HepG2 (cell line): ENCODE results near the gene AGAP1. TPM values are rescaled to one million over a fixed set of nuclear protein-coding genes. Genes with fewer than 3 reads are reported as not detected.

Experiments used
- ATAC-seq: fragments of 200-7000 bp; cut with Tn5 transposase; 3 replicates; pipeline ENCODE4 v1.9.1; 2020; ENCODE audit warnings: mild to moderate bottlenecking, moderate library complexity
- BruUV-seq: library from RNA; stranded (reverse); fragments of 400-500 nt; replicated peaks from 2 replicates; lab custom pipeline; 2021; lab: Mats Ljungman, UMichigan
- CTCF ChIA-PET: fragments of 300-600 bp; formaldehyde crosslinking; extraction: SDS; loops from one replicate; lab custom pipeline; 2021; ENCODE audit warnings: low total read pairs, inconsistent platforms, low intra/inter-chr PET ratio; lab: Yijun Ruan, JAX
- POLR2A ChIA-PET: fragments of 350-600 bp; sonication (Branson Sonifier 250); formaldehyde crosslinking; loops from one replicate; lab custom pipeline; 2020; ENCODE audit warnings: antibody characterized with exemption, inconsistent platforms; lab: Yijun Ruan, JAX
- DNase-seq: peaks from one replicate; pipeline ENCODE4 v3.0.0-alpha.2; 2015; ENCODE audit warnings: low spot score
- FAIRE-seq: peaks from 3 replicates; lab custom pipeline; 2011; peaks lifted over from hg19 to GRCh38; lab: Jason Lieb, UNC
- H2AFZ ChIP-seq: one replicate; pipeline ENCODE4 v1.6.1; 2011; ENCODE audit warnings: low read length, inconsistent platforms
- H3K27ac ChIP-seq: fragments of 300-600 bp; 3 replicates; pipeline ENCODE4 v1.8.0; 2011; ENCODE audit warnings: mixed run types, mild to moderate bottlenecking, mixed read lengths, low read length, inconsistent platforms; ENCODE audit not compliant: insufficient read depth; ENCODE audit errors: extremely low read length
- H3K27me3 ChIP-seq, 2 experiments: fragments of 200-600 bp in 1 of 2; 2 replicates in 1 of 2; 3 replicates in 1 of 2; pipeline versions ENCODE4 v1.6.0 to v1.8.0; 2011; ENCODE audit warnings: low read length in 2 of 2, mild to moderate bottlenecking in 2 of 2, moderate library complexity in 2 of 2, inconsistent platforms in 1 of 2; ENCODE audit not compliant: insufficient read depth in 2 of 2, control insufficient read depth in 1 of 2
- H3K36me3 ChIP-seq, 2 experiments: fragments of 200-600 bp in 1 of 2; replicated peaks in 1 of 2; 2 replicates in 1 of 2; 3 replicates in 1 of 2; pipeline versions ENCODE4 v1.5.1 to v1.8.0; 2011; ENCODE audit warnings: low read length in 2 of 2, inconsistent platforms in 1 of 2; ENCODE audit not compliant: insufficient read depth in 2 of 2, control insufficient read depth in 1 of 2
- H3K4me1 ChIP-seq: 2 replicates; pipeline ENCODE4 v1.5.1; 2012; ENCODE audit warnings: low read length, inconsistent platforms; ENCODE audit not compliant: insufficient read depth
- H3K4me2 ChIP-seq: 2 replicates; pipeline ENCODE4 v1.6.0; 2011; ENCODE audit warnings: low read depth, low read length, inconsistent platforms
- H3K4me3 ChIP-seq, 3 experiments: fragments of 200-600 bp in 1 of 3; sonication (generic), shearing (Covaris generic) in 1 of 3; replicated peaks in 1 of 3; 2 replicates each; pipeline ENCODE4 v1.5.1; 2011 to 2016; ENCODE audit warnings: low read length in 3 of 3, inconsistent platforms in 2 of 3, low read depth in 2 of 3, mild to moderate bottlenecking in 2 of 3, control low read depth in 1 of 3, mixed read lengths in 1 of 3; ENCODE audit not compliant: insufficient read depth in 1 of 3
- H3K79me2 ChIP-seq: one replicate; pipeline ENCODE4 v1.6.1; 2011; ENCODE audit warnings: low read length, inconsistent platforms; ENCODE audit not compliant: insufficient read depth
- H3K9ac ChIP-seq: 2 replicates; pipeline ENCODE4 v1.6.0; 2011; ENCODE audit warnings: mild to moderate bottlenecking, low read depth, low read length, inconsistent platforms; ENCODE audit not compliant: insufficient read depth
- H3K9me3 ChIP-seq: 2 replicates; pipeline ENCODE4 v1.5.1; 2012; ENCODE audit warnings: mild to moderate bottlenecking, low read length
- H4K20me1 ChIP-seq: 2 replicates; pipeline ENCODE4 v1.6.0; 2011; ENCODE audit warnings: inconsistent platforms, mild to moderate bottlenecking, low read length, moderate library complexity; ENCODE audit not compliant: insufficient read depth
- CBX5 ChIP-seq: sonication (generic); formaldehyde crosslinking; IDR thresholded peaks from 2 replicates; pipeline ENCODE4 v1.4.0; 2020; ENCODE audit warnings: missing genetic modification reagents, borderline replicate concordance
- CERS6 ChIP-seq: sonication (generic); formaldehyde crosslinking; IDR thresholded peaks from 2 replicates; pipeline ENCODE4 v1.5.0; 2020; ENCODE audit warnings: missing genetic modification reagents
- CTCF ChIP-seq: sonication (generic); formaldehyde crosslinking; IDR thresholded peaks from 2 replicates; pipeline ENCODE4 v1.5.0; 2020; ENCODE audit warnings: mild to moderate bottlenecking, missing genetic modification reagents, moderate library complexity
- HCFC1 ChIP-seq: fragments of 150-350 bp; IDR thresholded peaks from 2 replicates; pipeline ENCODE4 v1.6.1; 2014; ENCODE audit warnings: low read depth, low read length
- MED8 ChIP-seq: sonication (generic); formaldehyde crosslinking; IDR thresholded peaks from 2 replicates; pipeline ENCODE4 v1.8.1; 2023; ENCODE audit warnings: mild to moderate bottlenecking, missing genetic modification reagents; ENCODE audit not compliant: insufficient replicate concordance
- NFIC ChIP-seq: IDR thresholded peaks from 2 replicates; pipeline ENCODE4 v1.6.1; 2012; ENCODE audit warnings: mild to moderate bottlenecking, low read length, inconsistent platforms
- RCOR2 ChIP-seq: IDR thresholded peaks from 2 replicates; pipeline ENCODE4 v1.6.1; 2016; ENCODE audit warnings: missing biosample characterization, missing genetic modification reagents
- STAG1 ChIP-seq: sonication (generic); formaldehyde crosslinking; IDR thresholded peaks from 2 replicates; pipeline ENCODE4 v1.4.0; 2020; ENCODE audit warnings: missing genetic modification reagents
- ZBTB14 ChIP-seq: sonication (generic); formaldehyde crosslinking; IDR thresholded peaks from 2 replicates; pipeline ENCODE4 v1.4.0; 2020; ENCODE audit warnings: missing genetic modification reagents
- ZBTB3 ChIP-seq: sonication (generic); formaldehyde crosslinking; IDR thresholded peaks from 2 replicates; pipeline ENCODE4 v1.4.0; 2020; ENCODE audit warnings: low read depth, mild to moderate bottlenecking, moderate library complexity, missing genetic modification reagents, borderline replicate concordance
- ZFP62 ChIP-seq: sonication (generic); formaldehyde crosslinking; IDR thresholded peaks from 2 replicates; pipeline ENCODE4 v1.4.0; 2020; ENCODE audit warnings: missing genetic modification reagents
- WGBS: methylation state at CpG from one replicate; pipeline ENCODE4 v1.1.6; 2017; ENCODE audit warnings: low lambda C conversion rate; 5-methylcytosine and 5-hydroxymethylcytosine counted together
- in situ Hi-C: cut with HindIII; loops from 2 replicates; pipeline ENCODE4 v1.10.0; 2017; ENCODE audit warnings: low pct_unique_long_range_greater_than_20kb; ENCODE audit not compliant: extremely low pct_ligation_motif_present
- intact Hi-C: fragments of 100-400 bp; cut with micrococcal nuclease; formaldehyde crosslinking; loops from one replicate; pipeline ENCODE4 v1.10.0; 2022; ENCODE audit not compliant: unreplicated experiment
- polyA plus RNA-seq, 8 experiments: library from polyadenylated mRNA; depleted of rRNA in 3 of 8; stranded (reverse) in 7 of 8; unstranded in 1 of 8; fragments of >200 nt; fragmentation: Illumina TruSeq in 4 of 8; extraction: Trizol in 4 of 8; gene quantifications; 2 replicates each; pipeline versions ENCODE4 v1.2.1 to v1.2.3, GENCODE V29; 2011 to 2016; ENCODE audit warnings: low read depth in 4 of 8, missing spikeins in 1 of 8, mixed read lengths in 1 of 8; ENCODE audit not compliant: insufficient read depth in 1 of 8
- total RNA-seq, 5 experiments: library from RNA; depleted of rRNA; stranded (reverse); fragments of >200 nt; fragmentation: Illumina TruSeq; extraction: Trizol; gene quantifications; 2 replicates each; pipeline ENCODE4 v1.2.3, GENCODE V29; 2016; ENCODE audit warnings: low read depth in 1 of 5

The AGAP1 gene
- total and polyA plus RNA-seq, 2 of the 13 experiments (the other 11 are each of a cell fraction or from before 2014, with no cell fraction given), result 21.2 to 32.7 TPM

GRCh38 chr2:235849489-235849888 is 355.6 kb downstream of the AGAP1 start:
- DNase-seq (no peak), ATAC-seq (peak; percentile 50), FAIRE-seq (no peak)
- no peak overlapping the region for H2AFZ ChIP-seq
- no peaks in the 10 kb centered on the region for H3K9me3 ChIP-seq
- no peak overlapping the region for H3K9ac ChIP-seq
- 95% methylated on average over 10 of the region's 10 CpGs for WGBS
- no peaks in the 10 kb centered on the region for H3K79me2 ChIP-seq
- POLR2A ChIA-PET, result no interaction called here
- H3K4me2 ChIP-seq, result no peak overlapping the region
- H3K4me1 ChIP-seq, result no peaks in the 10 kb centered on the region
- no TSS peak for BruUV-seq
- TF ChIP-seq STAG1 (CRISPR knock-in tag) (peak; percentile 10; the same call in 1 of the 2 replicates), HCFC1 (no peak), CTCF (0 out of 2 replicates have a peak, but pooled peaks have one; percentile 15)
- no peak overlapping the region for H3K27ac ChIP-seq
- CTCF ChIA-PET, result no interaction called here
- H4K20me1 ChIP-seq, result no peaks in the 10 kb centered on the region; the same call in 1 of the 2 replicates
- intact Hi-C loops, result no loop called here
- H3K4me3 ChIP-seq, result no peak overlapping the region
- H3K27me3 ChIP-seq, result no peaks in the 10 kb centered on the region
- in situ Hi-C loops, result no loop called here
- H3K36me3 ChIP-seq, result peaks cover 0 to 3% of the 10 kb centered on the region in 2 experiments; a peak in 3 of 5 replicates

- no peak overlapping the region for H3K4me3 ChIP-seq
- BruUV-seq, result no TSS peak
- DNase-seq, result no peak
- no peaks in the 10 kb centered on the region for H3K27me3 ChIP-seq
- H4K20me1 ChIP-seq, result no peaks in the 10 kb centered on the region; the same call in 1 of the 2 replicates
- no peak for TF ChIP-seq CERS6 (CRISPR knock-in tag)
- TF ChIP-seq ZBTB14, result no peak
- TF ChIP-seq ZBTB3, result no peak
- TF ChIP-seq RCOR2, result no peak
- no peak for TF ChIP-seq MED8
- TF ChIP-seq ZFP62, result no peak
- TF ChIP-seq NFIC, result no peak
- TF ChIP-seq CBX5 (CRISPR knock-in tag), result no peak
- CTCF ChIA-PET, result no interaction called here
- no peak overlapping the region for H2AFZ ChIP-seq
- no peak for ATAC-seq
- in situ Hi-C loops, result no loop called here
- H3K9ac ChIP-seq, result no peak overlapping the region
- intact Hi-C loops, result no loop called here
- FAIRE-seq, result no peak
- POLR2A ChIA-PET, result no interaction called here
- 98% methylated on average over 5 of the region's 5 CpGs for WGBS
- H3K36me3 ChIP-seq, result peaks cover 0 to 1% of the 10 kb centered on the region in 2 experiments; a peak in 2 of 5 replicates
- H3K27ac ChIP-seq, result no peak overlapping the region
- H3K9me3 ChIP-seq, result no peaks in the 10 kb centered on the region
- H3K79me2 ChIP-seq, result no peaks in the 10 kb centered on the region
- no peak overlapping the region for H3K4me2 ChIP-seq
- H3K4me1 ChIP-seq, result no peaks in the 10 kb centered on the region
These were observed 356.4 kb downstream of the AGAP1 start for GRCh38 chr2:235850289-235850688.
